Astrocyte (in vitro differentiated cells and primary cell): Measurements from ENCODE around the gene PTPN1. TPM values are rescaled to one million over a fixed set of nuclear protein-coding genes. Genes with fewer than 3 reads are reported as not detected.

Experiments
- DNase-seq: peaks from one replicate; pipeline ENCODE4 v3.0.0-alpha.2; 2010; ENCODE audit warnings: low read depth
- FAIRE-seq: peaks from 2 replicates; lab custom pipeline; 2011; peaks lifted over from hg19 to GRCh38; lab: Jason Lieb, UNC
- H2AFZ ChIP-seq: 2 replicates; pipeline ENCODE4 v1.6.0; 2012; ENCODE audit warnings: low read depth, low read length, inconsistent platforms
- H3K27ac ChIP-seq: 2 replicates; pipeline ENCODE4 v1.5.1; 2011; ENCODE audit warnings: low read depth, low read length, inconsistent platforms
- H3K27me3 ChIP-seq: 2 replicates; pipeline ENCODE4 v1.6.0; 2011; ENCODE audit warnings: low read length, inconsistent platforms; ENCODE audit not compliant: insufficient read depth
- H3K36me3 ChIP-seq: 2 replicates; pipeline ENCODE4 v1.5.1; 2011; ENCODE audit warnings: low read length, inconsistent platforms; ENCODE audit not compliant: insufficient read depth
- H3K4me1 ChIP-seq: 2 replicates; pipeline ENCODE4 v1.5.1; 2011; ENCODE audit warnings: low read length, inconsistent platforms; ENCODE audit not compliant: insufficient read depth
- H3K4me2 ChIP-seq: 2 replicates; pipeline ENCODE4 v1.6.0; 2012; ENCODE audit warnings: low read length, inconsistent platforms
- H3K4me3 ChIP-seq: 2 replicates; pipeline ENCODE4 v1.5.1; 2011; ENCODE audit warnings: low read depth, mild to moderate bottlenecking, low read length, inconsistent platforms; ENCODE audit not compliant: insufficient read depth
- H3K79me2 ChIP-seq: 2 replicates; pipeline ENCODE4 v1.6.0; 2012; ENCODE audit warnings: mild to moderate bottlenecking, low read length, inconsistent platforms; ENCODE audit not compliant: insufficient read depth
- H3K9ac ChIP-seq: 2 replicates; pipeline ENCODE4 v1.6.0; 2012; ENCODE audit warnings: mild to moderate bottlenecking, low read length, inconsistent platforms
- H3K9me3 ChIP-seq: 2 replicates; pipeline ENCODE4 v1.5.1; 2012; ENCODE audit warnings: low read depth, mild to moderate bottlenecking, low read length, inconsistent platforms; ENCODE audit not compliant: insufficient read depth
- H4K20me1 ChIP-seq: 2 replicates; pipeline ENCODE4 v1.6.0; 2012; ENCODE audit warnings: low read length, inconsistent platforms; ENCODE audit not compliant: insufficient read depth
- H3K27ac Mint-ChIP-seq: one replicate; pipeline ENCODE4 v1.8.0; 2021; ENCODE audit warnings: mild to moderate bottlenecking, mixed read lengths; ENCODE audit not compliant: unreplicated experiment
- H3K27me3 Mint-ChIP-seq: one replicate; pipeline ENCODE4 v1.8.0; 2021; ENCODE audit warnings: low read depth, mixed read lengths; ENCODE audit not compliant: unreplicated experiment
- H3K36me3 Mint-ChIP-seq: one replicate; pipeline ENCODE4 v1.8.0; 2021; ENCODE audit warnings: low read depth, mixed read lengths; ENCODE audit not compliant: unreplicated experiment
- H3K4me1 Mint-ChIP-seq: one replicate; pipeline ENCODE4 v1.8.0; 2021; ENCODE audit warnings: low read depth, mixed read lengths; ENCODE audit not compliant: unreplicated experiment
- H3K4me3 Mint-ChIP-seq: one replicate; pipeline ENCODE4 v1.8.0; 2021; ENCODE audit warnings: mild to moderate bottlenecking, moderate library complexity, mixed read lengths; ENCODE audit not compliant: unreplicated experiment
- H3K9me3 Mint-ChIP-seq: one replicate; pipeline ENCODE4 v1.8.0; 2021; ENCODE audit warnings: mild to moderate bottlenecking, mixed read lengths; ENCODE audit not compliant: unreplicated experiment
- CTCF ChIP-seq: IDR thresholded peaks from 2 replicates; pipeline ENCODE4 v1.5.1; 2011; ENCODE audit warnings: low read depth, mild to moderate bottlenecking, inconsistent platforms, low read length, moderate library complexity; ENCODE audit not compliant: insufficient read depth
- EZH2 ChIP-seq: IDR thresholded peaks from 2 replicates; pipeline ENCODE4 v1.6.1; 2012; ENCODE audit warnings: mild to moderate bottlenecking, low read length, inconsistent platforms; ENCODE audit not compliant: insufficient read depth
- total RNA-seq: library from RNA; stranded (reverse); gene quantifications from 2 replicates; pipeline ENCODE4 v1.2.1, GENCODE V29; 2021

Gene PTPN1
- total RNA-seq, 1 donor from 2014 or later: 64.9 TPM

DNA sequence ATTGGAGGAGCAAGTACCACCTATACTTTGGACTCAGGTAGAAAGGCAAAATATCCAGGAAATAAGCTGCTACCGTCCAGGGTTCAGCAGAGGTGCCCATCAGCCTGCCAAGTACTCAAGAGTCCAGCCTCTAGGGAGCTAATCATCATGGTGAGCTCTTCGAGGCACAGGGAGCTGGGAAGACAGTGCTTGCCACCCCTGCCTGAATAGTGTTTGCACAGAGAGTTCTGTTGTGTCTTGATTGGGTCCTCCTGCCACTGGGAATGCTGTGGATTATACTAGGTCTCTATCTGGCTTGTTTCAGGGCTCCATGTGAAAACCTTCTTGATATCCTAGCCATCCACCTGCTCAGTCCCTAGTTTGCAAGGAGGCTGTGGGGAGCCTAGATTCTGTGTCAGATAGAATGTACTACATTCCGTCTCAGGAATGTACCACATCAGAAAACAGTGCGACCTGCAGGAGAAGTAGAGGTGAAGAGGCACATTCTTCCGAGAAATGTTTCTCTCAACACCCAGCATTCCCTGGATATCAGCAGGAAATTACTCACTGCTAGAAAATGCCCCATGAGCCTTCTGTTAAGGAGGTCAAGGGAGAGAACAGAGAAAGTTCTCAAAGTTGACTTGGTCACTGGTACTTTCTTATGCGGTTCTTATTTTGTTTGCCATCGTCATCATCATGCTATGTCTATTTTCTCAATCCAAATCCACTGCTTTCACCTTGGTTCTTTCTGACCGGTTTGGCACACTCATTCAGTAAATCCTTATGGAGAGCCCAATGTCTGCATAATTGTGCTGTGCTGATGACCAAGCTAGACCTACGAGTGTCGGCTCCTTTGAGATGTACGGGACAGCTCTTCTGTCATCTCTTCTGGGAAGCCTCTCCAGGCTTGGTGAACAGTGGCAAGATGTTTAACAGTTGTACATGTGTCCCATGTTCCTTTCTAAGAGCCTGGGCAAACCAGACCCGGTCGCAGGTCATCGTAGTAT is 30.7 kb downstream of the PTPN1 start:
- Mint-ChIP-seq H3K27ac (peak overlapping the region; percentile 94), H3K9me3 (no peaks in the 10 kb centered on the region), H3K36me3 (peaks cover 9% of the 10 kb centered on the region), H3K27me3 (no peaks in the 10 kb centered on the region), H3K4me1 (peaks cover 53% of the 10 kb centered on the region), H3K4me3 (peak overlapping the region; percentile 46)
- TF ChIP-seq EZH2 (no peak), CTCF (peak; percentile 18)
- H3K4me2 ChIP-seq: peak overlapping the region; percentile 78
- peaks cover 30% of the 10 kb centered on the region for H3K4me1 ChIP-seq
- FAIRE-seq: peak; percentile 99
- H3K9me3 ChIP-seq: no peaks in the 10 kb centered on the region
- H3K4me3 ChIP-seq: peak overlapping the region; percentile 31
- H2AFZ ChIP-seq: no peak overlapping the region
- H3K27ac ChIP-seq: peak overlapping the region; percentile 96
- H3K36me3 ChIP-seq: no peaks in the 10 kb centered on the region
- H3K27me3 ChIP-seq: no peaks in the 10 kb centered on the region
- peaks cover 11% of the 10 kb centered on the region for H4K20me1 ChIP-seq
- peak overlapping the region; percentile 72 for H3K9ac ChIP-seq
- H3K79me2 ChIP-seq: peaks cover 88% of the 10 kb centered on the region
- DNase-seq: peak; percentile 99

- peak overlapping the region; percentile 78 for H3K4me2 ChIP-seq
- H3K36me3 Mint-ChIP-seq: peaks cover 10% of the 10 kb centered on the region
- FAIRE-seq (no peak), DNase-seq (peak; percentile 30)
- no peak overlapping the region for H3K4me3 Mint-ChIP-seq
- H3K27me3 Mint-ChIP-seq: no peaks in the 10 kb centered on the region
- peak overlapping the region; percentile 31 for H3K4me3 ChIP-seq
- peaks cover 16% of the 10 kb centered on the region for H4K20me1 ChIP-seq
- no peaks in the 10 kb centered on the region for H3K27me3 ChIP-seq
- no peaks in the 10 kb centered on the region for H3K9me3 ChIP-seq
- peak overlapping the region; percentile 72 for H3K9ac ChIP-seq
- TF ChIP-seq EZH2 (no peak), CTCF (no peak)
- peaks cover 88% of the 10 kb centered on the region for H3K79me2 ChIP-seq
- H3K4me1 Mint-ChIP-seq: peaks cover 55% of the 10 kb centered on the region
- H2AFZ ChIP-seq: no peak overlapping the region
- H3K27ac Mint-ChIP-seq: peak overlapping the region; percentile 94
- peak overlapping the region; percentile 96 for H3K27ac ChIP-seq
- H3K9me3 Mint-ChIP-seq: no peaks in the 10 kb centered on the region
- peaks cover 30% of the 10 kb centered on the region for H3K4me1 ChIP-seq
- no peaks in the 10 kb centered on the region for H3K36me3 ChIP-seq
Observed at GRCh38 chr20:50541606-50542041, 31.4 kb downstream of the PTPN1 start.

DNA sequence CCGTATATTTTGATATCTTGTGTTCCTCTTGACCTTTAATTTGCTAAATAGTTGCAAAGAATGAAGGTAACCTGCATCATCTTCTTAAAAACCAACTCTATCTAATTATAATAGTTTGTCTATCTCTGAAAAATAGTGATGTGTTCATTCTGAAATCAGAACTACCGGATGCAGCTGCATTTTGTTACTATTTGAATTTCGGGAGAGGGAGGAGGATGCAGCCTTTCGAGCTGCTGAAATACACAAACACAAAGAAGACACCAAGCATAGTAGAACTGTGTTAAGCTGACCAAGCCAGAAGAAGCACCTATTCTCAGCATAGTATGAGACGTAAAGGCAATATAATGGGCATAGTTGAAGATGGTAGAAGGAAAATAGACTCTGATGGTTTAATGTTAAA is 33.1 kb downstream of the PTPN1 start:
- FAIRE-seq (no peak), DNase-seq (no peak)
- Histone ChIP-seq H2AFZ (no peak overlapping the region), H3K4me1 (peaks cover 28% of the 10 kb centered on the region), H3K36me3 (no peaks in the 10 kb centered on the region), H3K9me3 (no peaks in the 10 kb centered on the region), H4K20me1 (peaks cover 19% of the 10 kb centered on the region), H3K27ac (no peak overlapping the region), H3K4me2 (no peak overlapping the region), H3K79me2 (peaks cover 86% of the 10 kb centered on the region), H3K4me3 (no peak overlapping the region), H3K27me3 (no peaks in the 10 kb centered on the region), H3K9ac (no peak overlapping the region)
- no peak overlapping the region for H3K27ac Mint-ChIP-seq
- H3K9me3 Mint-ChIP-seq: no peaks in the 10 kb centered on the region
- H3K4me1 Mint-ChIP-seq: peaks cover 58% of the 10 kb centered on the region
- peaks cover 10% of the 10 kb centered on the region for H3K36me3 Mint-ChIP-seq
- no peak overlapping the region for H3K4me3 Mint-ChIP-seq
- no peaks in the 10 kb centered on the region for H3K27me3 Mint-ChIP-seq
- TF ChIP-seq CTCF: no peak
- TF ChIP-seq EZH2: no peak
